ENCODE measurements around the gene CR1. TPM values are rescaled to one million over a fixed set of nuclear protein-coding genes. Genes with fewer than 3 reads are reported as not detected.
"Not testable (repeated sequence)": the region's sequence is repeated elsewhere in the genome, so short reads cannot be mapped to it uniquely, and the experiment has no call there.

Gene CR1
- total and polyA plus RNA-seq, 9 of the 15 experiments (the other 6 are each of a cell fraction or from before 2014, with no cell fraction given) = 0.07 to 0.47 (median 0.18) TPM

GRCh38 chr1:207680590-207681388 is 184.8 kb downstream of the CR1 start:
- Histone ChIP-seq H3K36me3 (ENCODE audit: control insufficient read depth, insufficient read depth, low read length) (peaks cover 45% of the 10 kb centered on the region), H3K27ac (ENCODE audit: extremely low read depth, low read depth, low read length) (peak overlapping the region; percentile 11; the same call in 2 of the 3 replicates), H3K9ac (ENCODE audit: insufficient read depth in 1 of 2, low read depth in 2 of 2, low read length in 2 of 2) (peak overlapping the region in 1 of 2 experiments; percentile 21; a peak in 1 of 4 replicates), H3K4me1 (replicated peaks in 1 of 2; ENCODE audit: control insufficient read depth in 2 of 2, insufficient read depth in 2 of 2, low read length in 2 of 2) (peaks cover 0 to 15% of the 10 kb centered on the region in 2 experiments; a peak in 4 of 5 replicates)
- H3K4me3 ChIP-seq; H2AFZ ChIP-seq (ENCODE audit: low read depth, low read length); in situ Hi-C loops (cut with MboI); H3K4me2 ChIP-seq (ENCODE audit: insufficient read depth, low read length); H3K79me2 ChIP-seq (ENCODE audit: control insufficient read depth, insufficient read depth, low read length); BruUV-seq (replicated peaks); intact Hi-C loops (cut with micrococcal nuclease); H3K9me3 ChIP-seq (replicated peaks; ENCODE audit: control insufficient read depth, insufficient read depth, low read depth, low read length); CTCF ChIA-PET (ENCODE audit: low intra/inter-chr PET ratio); H4K20me1 ChIP-seq (replicated peaks; ENCODE audit: control insufficient read depth, insufficient read depth, low read length); H3K27me3 ChIP-seq (ENCODE audit: control insufficient read depth in 2 of 2, insufficient read depth in 2 of 2, low read length in 2 of 2); H3K9me1 ChIP-seq (ENCODE audit: control insufficient read depth, insufficient read depth, low read length); TF ChIP-seq ATF1 (CRISPR knock-in tag; IDR thresholded peaks at IDR 0.05): not testable (repeated sequence)
- FAIRE-seq = peak; percentile 86
- 19% methylated on average over 6 of the region's 6 CpGs for WGBS (ENCODE audit: insufficient coverage, low coverage, missing lambda C conversion rate)
- POLR2A ChIA-PET = interaction anchor here (0.9 to 1.8 kb wide), 2 partner anchors 11 to 22 kb away, joined by 4 to 6 read pairs; no protein-coding TSS in a partner anchor
- ATAC-seq = peak; percentile 96
- DNase-seq (ENCODE audit: extremely low read depth in 1 of 4, low spot score in 3 of 4) = peak; percentile 29 to 82 (median 52)
- TF ChIP-seq MAZ (CRISPR knock-in tag; conservative IDR thresholded peaks at IDR 0.05 in 1 of 2, IDR thresholded peaks at IDR 0.05 in 1 of 2) = 0 out of 4 replicates have a peak, but pooled peaks of 1 of the 2 experiments have one; percentile 28
- TF ChIP-seq, protein P1, sequence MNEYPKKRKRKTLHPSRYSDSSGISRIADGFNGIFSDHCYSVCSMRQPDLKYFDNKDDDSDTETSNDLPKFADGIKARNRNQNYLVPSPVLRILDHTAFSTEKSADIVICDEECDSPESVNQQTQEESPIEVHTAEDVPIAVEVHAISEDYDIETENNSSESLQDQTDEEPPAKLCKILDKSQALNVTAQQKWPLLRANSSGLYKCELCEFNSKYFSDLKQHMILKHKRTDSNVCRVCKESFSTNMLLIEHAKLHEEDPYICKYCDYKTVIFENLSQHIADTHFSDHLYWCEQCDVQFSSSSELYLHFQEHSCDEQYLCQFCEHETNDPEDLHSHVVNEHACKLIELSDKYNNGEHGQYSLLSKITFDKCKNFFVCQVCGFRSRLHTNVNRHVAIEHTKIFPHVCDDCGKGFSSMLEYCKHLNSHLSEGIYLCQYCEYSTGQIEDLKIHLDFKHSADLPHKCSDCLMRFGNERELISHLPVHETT (CRISPR knock-in tag; conservative IDR thresholded peaks at IDR 0.05 in 1 of 2, IDR thresholded peaks at IDR 0.05 in 1 of 2) = peak in 1 of 2 experiments; percentile 54; a peak in 1 of 4 replicates
- peak; percentile 54 for TF ChIP-seq LEF1 (IDR thresholded peaks at IDR 0.05)
- TF ChIP-seq, protein P2, sequence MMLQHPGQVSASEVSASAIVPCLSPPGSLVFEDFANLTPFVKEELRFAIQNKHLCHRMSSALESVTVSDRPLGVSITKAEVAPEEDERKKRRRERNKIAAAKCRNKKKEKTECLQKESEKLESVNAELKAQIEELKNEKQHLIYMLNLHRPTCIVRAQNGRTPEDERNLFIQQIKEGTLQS (IDR thresholded peaks at IDR 0.05) = peak; percentile 87
- TF ChIP-seq, protein P2 (CRISPR knock-in tag; conservative IDR thresholded peaks at IDR 0.05) = 0 out of 2 replicates have a peak, but pooled peaks have one; percentile 46
- TF ChIP-seq SOX6 (IDR thresholded peaks at IDR 0.05) = peak; percentile 64; the same call in 1 of the 2 replicates
- TF ChIP-seq ATF1 (tag; IDR thresholded peaks at IDR 0.05) = peak; percentile 29; the same call in 1 of the 2 replicates
- peak; percentile 83; the same call in 1 of the 2 replicates for TF ChIP-seq PML (IDR thresholded peaks at IDR 0.05; ENCODE audit: low read length)
- TF ChIP-seq GATA2 (CRISPR knock-in tag; IDR thresholded peaks at IDR 0.05) = peak; percentile 79
- TF ChIP-seq ARNT (IDR thresholded peaks at IDR 0.05) = peak; percentile 35 to 41; a peak in 1 of 4 replicates
- peak; percentile 33; the same call in 1 of the 2 replicates for TF ChIP-seq CREM (IDR thresholded peaks at IDR 0.05; ENCODE audit: low read depth)
- peak; percentile 85 for TF ChIP-seq POLR2AphosphoS5 (IDR thresholded peaks at IDR 0.05; ENCODE audit: control insufficient read depth, insufficient read depth, low read depth, low read length)
- TF ChIP-seq MAFG (tag; conservative IDR thresholded peaks at IDR 0.05) = peak; percentile 46; the same call in 1 of the 2 replicates
- 0 out of 2 replicates have a peak, but pooled peaks have one; percentile 51 for TF ChIP-seq MTA3 (IDR thresholded peaks at IDR 0.05; ENCODE audit: borderline replicate concordance)
- TF ChIP-seq CEBPG (CRISPR knock-in tag; IDR thresholded peaks at IDR 0.05) = 0 out of 2 replicates have a peak, but pooled peaks have one; percentile 51
- TF ChIP-seq CEBPG (tag; conservative IDR thresholded peaks at IDR 0.05 in 1 of 2, IDR thresholded peaks at IDR 0.05 in 1 of 2) = peak; percentile 54 to 92; a peak in 3 of 4 replicates
- TF ChIP-seq GABPA (tag; conservative IDR thresholded peaks at IDR 0.05; ENCODE audit: low read depth) = 0 out of 2 replicates have a peak, but pooled peaks have one; percentile 14
- peak; percentile 80 for TF ChIP-seq TEAD2 (tag; IDR thresholded peaks at IDR 0.05)
- peak; percentile 69 for TF ChIP-seq STAT5A (IDR thresholded peaks at IDR 0.05; ENCODE audit: borderline replicate concordance, low read length)
